Loucy (cell line): Measurements from ENCODE around the gene CENPQ.

ENCODE experiments used
- H2AFZ ChIP-seq: fragments of 200-600 bp; sonication (generic); 2 replicates; pipeline ENCODE4 v1.6.0; 2016; ENCODE audit warnings: antibody characterized with exemption, mild to moderate bottlenecking, low read length, moderate library complexity
- H3F3A ChIP-seq: fragments of 200-600 bp; 2 replicates; pipeline ENCODE4 v1.6.0; 2016; ENCODE audit warnings: antibody characterized with exemption, low read depth, mild to moderate bottlenecking
- H3K27me3 ChIP-seq: fragments of 200-600 bp; sonication (generic); 2 replicates; pipeline ENCODE4 v1.6.1; 2014; ENCODE audit warnings: low read length, mild to moderate bottlenecking; ENCODE audit not compliant: insufficient read depth, poor library complexity, severe bottlenecking
- H3K36me3 ChIP-seq: fragments of 200-600 bp; sonication (generic); 2 replicates; pipeline ENCODE4 v1.6.1; 2016; ENCODE audit warnings: low read length; ENCODE audit not compliant: insufficient read depth
- H3K4me1 ChIP-seq: fragments of 200-600 bp; sonication (generic); 2 replicates; pipeline ENCODE4 v1.5.1; 2014; ENCODE audit warnings: low read length, mild to moderate bottlenecking; ENCODE audit not compliant: insufficient read depth, poor library complexity, severe bottlenecking
- H3K4me2 ChIP-seq: fragments of 200-600 bp; sonication (generic); 2 replicates; pipeline ENCODE4 v1.6.0; 2014; ENCODE audit warnings: antibody characterized with exemption, low read length, low read depth, mild to moderate bottlenecking; ENCODE audit not compliant: poor library complexity, severe bottlenecking
- H3K4me3 ChIP-seq: fragments of 200-600 bp; sonication (generic); 2 replicates; pipeline ENCODE4 v1.5.1; 2014; ENCODE audit warnings: low read length, mild to moderate bottlenecking, mixed read lengths; ENCODE audit not compliant: poor library complexity, severe bottlenecking
- H3K79me2 ChIP-seq: fragments of 200-600 bp; sonication (generic); 2 replicates; pipeline ENCODE4 v1.6.1; 2014; ENCODE audit warnings: low read length; ENCODE audit not compliant: insufficient read depth
- H3K9ac ChIP-seq: fragments of 200-600 bp; sonication (generic); 2 replicates; pipeline ENCODE4 v1.6.0; 2014; ENCODE audit warnings: mild to moderate bottlenecking, low read depth, low read length, moderate library complexity; ENCODE audit not compliant: poor library complexity, severe bottlenecking
- H3K9me2 ChIP-seq: fragments of 200-600 bp; sonication (generic); replicated peaks from 2 replicates; pipeline ENCODE4 v1.6.1; 2016; ENCODE audit warnings: low read depth, low read length, mixed read lengths
- H3K9me3 ChIP-seq: fragments of 200-600 bp; sonication (generic); 2 replicates; pipeline ENCODE4 v1.6.1; 2014; ENCODE audit warnings: mild to moderate bottlenecking, antibody characterized with exemption, low read length, low read depth; ENCODE audit not compliant: insufficient read depth
- H4K20me1 ChIP-seq: fragments of 200-600 bp; sonication (generic); 2 replicates; pipeline ENCODE4 v1.6.0; 2014; ENCODE audit warnings: antibody characterized with exemption, low read length, mild to moderate bottlenecking; ENCODE audit not compliant: insufficient read depth, poor library complexity, severe bottlenecking
- EZH2phosphoT487 ChIP-seq: fragments of 200-600 bp; IDR thresholded peaks from 2 replicates; pipeline ENCODE4 v1.6.1; 2018; ENCODE audit warnings: antibody characterized with exemption, mild to moderate bottlenecking, moderate library complexity, borderline replicate concordance
- TF ChIP-seq, protein P1 (sequence below): fragments of 200-600 bp; sonication (generic); conservative IDR thresholded peaks from 2 replicates; pipeline ENCODE4 v1.5.1; 2014; ENCODE audit warnings: mild to moderate bottlenecking, antibody characterized with exemption, low read length

CENPQ gene

DNA sequence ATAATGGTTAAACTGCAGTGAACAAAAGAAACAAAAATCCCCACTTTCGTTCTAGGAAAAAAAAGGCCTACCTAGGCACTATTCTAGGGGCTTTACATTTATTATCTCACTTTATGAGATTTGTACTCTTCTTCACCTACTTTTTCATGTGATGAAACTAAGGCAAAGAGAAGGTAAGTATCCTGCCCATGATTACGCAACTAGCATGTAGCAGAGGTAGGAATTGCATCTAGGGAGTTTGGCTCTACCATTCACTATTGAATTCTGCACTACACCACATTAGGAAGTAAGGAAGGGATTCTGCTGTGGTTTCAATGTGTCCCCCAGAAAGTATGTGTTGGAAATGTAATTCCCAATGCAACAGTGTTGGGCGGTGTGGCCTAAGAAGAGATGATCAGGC, 75.9 kb downstream of the CENPQ start:
- Histone ChIP-seq H3K4me2 (no peak overlapping the region), H3F3A (no peaks in the 10 kb centered on the region), H3K27me3 (no peaks in the 10 kb centered on the region), H3K4me1 (peaks cover 4% of the 10 kb centered on the region), H3K79me2 (no peaks in the 10 kb centered on the region), H3K4me3 (no peak overlapping the region), H3K9ac (no peak overlapping the region), H3K9me2 (no peaks in the 10 kb centered on the region), H2AFZ (peak overlapping the region; percentile 36; the same call in 1 of the 2 replicates), H3K36me3 (no peaks in the 10 kb centered on the region), H4K20me1 (no peaks in the 10 kb centered on the region), H3K9me3 (no peaks in the 10 kb centered on the region)
- TF ChIP-seq EZH2phosphoT487, result no peak
- TF ChIP-seq, protein P1, sequence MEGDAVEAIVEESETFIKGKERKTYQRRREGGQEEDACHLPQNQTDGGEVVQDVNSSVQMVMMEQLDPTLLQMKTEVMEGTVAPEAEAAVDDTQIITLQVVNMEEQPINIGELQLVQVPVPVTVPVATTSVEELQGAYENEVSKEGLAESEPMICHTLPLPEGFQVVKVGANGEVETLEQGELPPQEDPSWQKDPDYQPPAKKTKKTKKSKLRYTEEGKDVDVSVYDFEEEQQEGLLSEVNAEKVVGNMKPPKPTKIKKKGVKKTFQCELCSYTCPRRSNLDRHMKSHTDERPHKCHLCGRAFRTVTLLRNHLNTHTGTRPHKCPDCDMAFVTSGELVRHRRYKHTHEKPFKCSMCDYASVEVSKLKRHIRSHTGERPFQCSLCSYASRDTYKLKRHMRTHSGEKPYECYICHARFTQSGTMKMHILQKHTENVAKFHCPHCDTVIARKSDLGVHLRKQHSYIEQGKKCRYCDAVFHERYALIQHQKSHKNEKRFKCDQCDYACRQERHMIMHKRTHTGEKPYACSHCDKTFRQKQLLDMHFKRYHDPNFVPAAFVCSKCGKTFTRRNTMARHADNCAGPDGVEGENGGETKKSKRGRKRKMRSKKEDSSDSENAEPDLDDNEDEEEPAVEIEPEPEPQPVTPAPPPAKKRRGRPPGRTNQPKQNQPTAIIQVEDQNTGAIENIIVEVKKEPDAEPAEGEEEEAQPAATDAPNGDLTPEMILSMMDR, result no peak

DNA sequence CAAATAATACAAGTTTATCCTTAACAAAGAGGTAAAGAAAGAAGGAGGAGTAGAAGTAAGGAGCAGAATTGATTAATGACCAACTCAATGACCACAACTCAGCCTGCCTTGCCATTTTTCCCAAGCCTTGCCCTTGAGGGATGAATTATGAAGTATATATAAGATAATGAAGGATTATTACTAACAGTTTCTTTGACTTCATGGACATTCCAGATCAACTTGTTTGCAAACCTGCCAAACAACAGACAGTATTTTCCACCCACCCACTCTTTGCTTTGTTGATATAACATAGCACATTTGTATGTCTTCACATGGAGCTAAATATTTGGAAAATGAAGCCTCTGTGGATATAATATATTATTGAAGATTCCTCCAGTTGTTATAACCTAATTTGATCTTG, 77.4 kb downstream of the CENPQ start:
- Histone ChIP-seq H3F3A (no peaks in the 10 kb centered on the region), H3K9me2 (no peaks in the 10 kb centered on the region), H3K4me1 (peaks cover 4% of the 10 kb centered on the region), H3K79me2 (no peaks in the 10 kb centered on the region), H3K36me3 (no peaks in the 10 kb centered on the region), H3K4me2 (no peak overlapping the region), H3K9ac (no peak overlapping the region), H3K4me3 (no peak overlapping the region), H4K20me1 (no peaks in the 10 kb centered on the region), H3K9me3 (no peaks in the 10 kb centered on the region), H2AFZ (no peak overlapping the region), H3K27me3 (no peaks in the 10 kb centered on the region)
- TF ChIP-seq EZH2phosphoT487, result no peak

DNA sequence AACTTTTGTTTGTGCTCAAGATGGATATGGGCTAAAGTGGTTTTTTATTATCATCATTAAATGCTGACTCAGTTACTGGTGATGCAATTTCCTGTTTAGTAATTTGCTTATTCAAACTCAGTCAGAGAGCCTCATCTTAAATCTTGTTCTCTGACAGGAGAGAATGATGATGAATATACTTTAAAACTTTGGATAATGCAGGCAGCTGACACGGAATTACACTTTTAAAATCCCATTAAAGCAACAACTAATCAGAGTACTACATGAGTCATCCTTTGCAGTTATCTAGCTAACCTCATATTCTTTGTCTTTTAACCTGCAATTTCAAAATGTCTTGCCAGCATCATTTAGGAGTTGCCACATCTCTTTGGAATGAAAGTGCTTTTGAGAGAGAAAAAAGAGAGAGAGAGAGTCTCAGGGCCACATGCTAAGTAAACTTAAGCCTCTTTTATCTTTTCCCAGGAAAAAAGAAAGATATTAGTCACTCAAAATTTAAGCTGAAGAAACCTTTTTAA, 78.1 kb downstream of the CENPQ start:
- Histone ChIP-seq H2AFZ (no peak overlapping the region), H3K9me3 (no peaks in the 10 kb centered on the region), H3K4me2 (no peak overlapping the region)

More for the DNA sequence above, 78.1 kb downstream of the CENPQ start:
- TF ChIP-seq, protein P1, result no peak
- TF ChIP-seq EZH2phosphoT487, result no peak
- Histone ChIP-seq H3K27me3 (no peaks in the 10 kb centered on the region), H3K9ac (no peak overlapping the region), H3K4me3 (no peak overlapping the region), H3K4me1 (peaks cover 4% of the 10 kb centered on the region), H3F3A (no peaks in the 10 kb centered on the region), H3K36me3 (no peaks in the 10 kb centered on the region), H3K9me2 (no peaks in the 10 kb centered on the region), H4K20me1 (no peaks in the 10 kb centered on the region), H3K79me2 (no peaks in the 10 kb centered on the region)
